Lower leg skin (tissue), 3 donors: ENCODE measurements around the gene TPM4.

Experiments used
- CTCF ChIP-seq, 3 donors: fragments of 450-650 bp; IDR thresholded peaks; one replicate each; pipeline ENCODE4 v1.5.1; 2016; ENCODE audit warnings: antibody characterized with exemption in 3 of 3, mild to moderate bottlenecking in 3 of 3, moderate library complexity in 2 of 3
- POLR2A ChIP-seq, 2 donors: fragments of 450-650 bp; IDR thresholded peaks; one replicate each; pipeline ENCODE4 v1.6.1; 2016 to 2017; ENCODE audit warnings: antibody characterized with exemption in 2 of 2, mild to moderate bottlenecking in 1 of 2, moderate library complexity in 1 of 2

- TF ChIP-seq CTCF (IDR thresholded peaks at IDR 0.05) = no peak
- TF ChIP-seq POLR2A (IDR thresholded peaks at IDR 0.05) = no peak
Measured at GRCh38 chr19:16117594-16118033, 41.3 kb downstream of the TPM4 start.
